ENCODE measurements around the gene ZNF362.

ZNF362 gene

GRCh38 chr1:33330361-33330890, 74.1 kb downstream of the ZNF362 start (continued):
- no peak for TF ChIP-seq ZNF639 (tag by site-specific recombination; IDR thresholded peaks at IDR 0.05)
- no peak for TF ChIP-seq MYNN (tag by site-specific recombination; IDR thresholded peaks at IDR 0.05; ENCODE audit: borderline replicate concordance)
- TF ChIP-seq ZSCAN18 (tag by site-specific recombination; IDR thresholded peaks at IDR 0.05), result no peak
- no peak for TF ChIP-seq KLF16 (tag by site-specific recombination; IDR thresholded peaks at IDR 0.05)
- no peak for TF ChIP-seq ZNF16 (tag by site-specific recombination; IDR thresholded peaks at IDR 0.05; ENCODE audit: low read depth)
- TF ChIP-seq ZNF777 (tag by site-specific recombination; IDR thresholded peaks at IDR 0.05; ENCODE audit: borderline replicate concordance), result no peak

- no peak overlapping the region for H3K4me3 ChIP-seq (ENCODE audit: low read depth, low read length)
- peaks cover 14 to 93% of the 10 kb centered on the region in 2 experiments for H3K36me3 ChIP-seq (ENCODE audit: control insufficient read depth in 2 of 2, insufficient read depth in 1 of 2, low read length in 2 of 2)
- H3K4me1 ChIP-seq (ENCODE audit: control insufficient read depth, insufficient read depth, low read length), result no peaks in the 10 kb centered on the region
- CTCF ChIA-PET, result interaction anchor here (0.6 kb wide), 1 partner anchor 282 kb away, joined by 4 read pairs; no protein-coding TSS in a partner anchor
- POLR2A ChIA-PET, result interaction anchor here (1.0 kb wide), 1 partner anchor 17 kb away, joined by 4 read pairs; no protein-coding TSS in a partner anchor
- no peaks in the 10 kb centered on the region for H3K9me3 ChIP-seq (ENCODE audit: control insufficient read depth, insufficient read depth, low read depth, low read length)
- H3K27ac ChIP-seq (ENCODE audit: extremely low read depth, low read depth, low read length), result no peak overlapping the region
- TF ChIP-seq KLF10 (tag by site-specific recombination; IDR thresholded peaks at IDR 0.05) (no peak), ZBTB49 (tag by site-specific recombination; IDR thresholded peaks at IDR 0.05; ENCODE audit: low read depth) (no peak), AEBP2 (tag by site-specific recombination; IDR thresholded peaks at IDR 0.05; ENCODE audit: borderline replicate concordance) (no peak), SP3 (tag by site-specific recombination; IDR thresholded peaks at IDR 0.05) (no peak), BCL6B (tag by site-specific recombination; IDR thresholded peaks at IDR 0.05) (no peak), HOXC10 (CRISPR knock-in tag; IDR thresholded peaks at IDR 0.05) (no peak), ZBTB11 (tag by site-specific recombination; conservative IDR thresholded peaks at IDR 0.05; ENCODE audit: low read depth) (no peak), KLF1 (tag by site-specific recombination; IDR thresholded peaks at IDR 0.05) (no peak)
These were observed 74.6 kb downstream of the ZNF362 start for GRCh38 chr1:33330906-33331305.

Data from HEK293 (cell line).